H1 (cell line): Measurements from ENCODE around the gene MPZ. TPM values are rescaled to one million over a fixed set of nuclear protein-coding genes. Genes with fewer than 3 reads are reported as not detected.

Source experiments
- CBX5 ChIP-seq: fragments of 300-800, 300-1000 bp; sonication (generic); IDR thresholded peaks from 2 replicates; pipeline ENCODE4 v1.7.1; 2016; ENCODE audit warnings: antibody characterized with exemption, low read length, low read depth
- CEBPB ChIP-seq: IDR thresholded peaks from 2 replicates; pipeline ENCODE4 v1.6.1; 2012; ENCODE audit warnings: low read depth, low read length
- CHD2 ChIP-seq: IDR thresholded peaks from 2 replicates; pipeline ENCODE4 v1.6.1; 2012; ENCODE audit warnings: low read length, improper control_type of control experiment
- CREB1 ChIP-seq: IDR thresholded peaks from 2 replicates; pipeline ENCODE4 v1.6.1; 2012; ENCODE audit warnings: inconsistent platforms
- EP300 ChIP-seq, 2 experiments: IDR thresholded peaks; 1 replicate in 1 of 2; 2 replicates in 1 of 2; pipeline ENCODE4 v1.6.1; 2011 to 2012; ENCODE audit warnings: low read depth in 2 of 2, low read length in 2 of 2, mild to moderate bottlenecking in 2 of 2, borderline replicate concordance in 1 of 2, inconsistent platforms in 1 of 2, moderate library complexity in 1 of 2
- EZH2 ChIP-seq: fragments of 200-600 bp; sonication (generic); IDR thresholded peaks from 2 replicates; pipeline ENCODE4 v1.7.1; 2012; ENCODE audit warnings: low read depth, mild to moderate bottlenecking, moderate library complexity, low read length, inconsistent platforms; ENCODE audit not compliant: severe bottlenecking
- GTF2F1 ChIP-seq: IDR thresholded peaks from 2 replicates; pipeline ENCODE4 v1.6.1; 2012; ENCODE audit warnings: low read depth, low read length, improper control_type of control experiment, borderline replicate concordance
- HDAC2 ChIP-seq, 2 experiments: fragments of 300-600 bp in 1 of 2; sonication (generic) in 1 of 2; IDR thresholded peaks; 2 replicates each; pipeline ENCODE4 v1.6.1; 2011 to 2012; ENCODE audit warnings: low read depth in 2 of 2, low read length in 2 of 2, mild to moderate bottlenecking in 2 of 2, moderate library complexity in 2 of 2, borderline replicate concordance in 1 of 2, inconsistent platforms in 1 of 2
- KDM1A ChIP-seq: fragments of 200-600, 300-600 bp; sonication (generic); IDR thresholded peaks from 2 replicates; pipeline ENCODE4 v1.7.1; 2016; ENCODE audit warnings: mild to moderate bottlenecking, low read length, borderline replicate concordance
- PHF8 ChIP-seq: fragments of 200-600 bp; sonication (generic); conservative IDR thresholded peaks from 2 replicates; pipeline ENCODE4 v1.7.1; 2012; ENCODE audit warnings: low read depth, mild to moderate bottlenecking, inconsistent platforms, low read length, moderate library complexity
- POLR2AphosphoS5 ChIP-seq: IDR thresholded peaks from 2 replicates; pipeline ENCODE4 v1.6.1; 2011; ENCODE audit warnings: low read depth, low read length
- RAD21 ChIP-seq, 2 experiments: IDR thresholded peaks in 1 of 2; conservative IDR thresholded peaks in 1 of 2; 2 replicates each; pipeline ENCODE4 v1.6.1; 2011; ENCODE audit warnings: low read depth in 2 of 2, low read length in 2 of 2, improper control_type of control experiment in 1 of 2, inconsistent platforms in 1 of 2, mild to moderate bottlenecking in 1 of 2, moderate library complexity in 1 of 2
- RBBP5 ChIP-seq: IDR thresholded peaks from 2 replicates; pipeline ENCODE4 v1.7.1; 2012; ENCODE audit warnings: low read depth, mild to moderate bottlenecking, inconsistent platforms, low read length, moderate library complexity, borderline replicate concordance
- RFX5 ChIP-seq: IDR thresholded peaks from 2 replicates; pipeline ENCODE4 v1.6.1; 2011; ENCODE audit warnings: low read depth, low read length, improper control_type of control experiment, borderline replicate concordance
- SP1 ChIP-seq: IDR thresholded peaks from 2 replicates; pipeline ENCODE4 v1.6.1; 2011; ENCODE audit warnings: low read depth, low read length
- SRF ChIP-seq: IDR thresholded peaks from 2 replicates; pipeline ENCODE4 v1.6.1; 2011; ENCODE audit warnings: mild to moderate bottlenecking, low read depth, low read length, moderate library complexity
- TAF7 ChIP-seq: optimal IDR thresholded peaks from 2 replicates; pipeline ENCODE3; 2011; ENCODE audit warnings: low read depth, mild to moderate bottlenecking, inconsistent platforms, low read length, moderate library complexity, borderline replicate concordance
- TCF12 ChIP-seq: IDR thresholded peaks from 2 replicates; pipeline ENCODE4 v1.6.1; 2011; ENCODE audit warnings: low read depth, mild to moderate bottlenecking, low read length
- YY1 ChIP-seq: IDR thresholded peaks from 2 replicates; pipeline ENCODE4 v1.6.1; 2011; ENCODE audit warnings: low read depth, mild to moderate bottlenecking, low read length
- polyA plus RNA-seq, 7 experiments: library from polyadenylated mRNA; depleted of rRNA in 3 of 7; stranded (reverse) in 5 of 7; unstranded in 2 of 7; fragments of >200 nt in 5 of 7; fragments of 200-250 nt in 2 of 7; gene quantifications; 1 replicate in 5 of 7; 2 replicates in 1 of 7; 4 replicates in 1 of 7; pipeline versions ENCODE4 v1.2.1 to v1.2.3, GENCODE V29; 2011 to 2013; ENCODE audit warnings: missing spikeins in 2 of 7, mixed read lengths in 2 of 7
- total RNA-seq: library from RNA; stranded (reverse); fragmentation: NEBNext Ultra II Directional; extraction: Animal tissue kit (Norgen Biotek cat#: 25700); gene quantifications from 2 replicates; pipeline ENCODE4 v1.2.1, GENCODE V29; 2021
- TF ChIP-seq, protein P1 (sequence below), 3 experiments: IDR thresholded peaks; 1 replicate in 2 of 3; 2 replicates in 1 of 3; pipeline versions ENCODE4 v1.5.1 to v1.6.1; 2011; ENCODE audit warnings: low read length in 3 of 3, mild to moderate bottlenecking in 3 of 3, inconsistent platforms in 2 of 3, low read depth in 1 of 3, moderate library complexity in 1 of 3; ENCODE audit not compliant: insufficient read depth in 1 of 3; ENCODE audit errors: control extremely low read depth in 1 of 3
- TF ChIP-seq, protein P2 (sequence below): IDR thresholded peaks from 2 replicates; pipeline ENCODE4 v1.6.1; 2012; ENCODE audit warnings: inconsistent platforms

Gene MPZ
- total and polyA plus RNA-seq, 2 of the 8 experiments (the other 6 are each of a cell fraction or from before 2014, with no cell fraction given) = 4.1 to 5.1 TPM

DNA sequence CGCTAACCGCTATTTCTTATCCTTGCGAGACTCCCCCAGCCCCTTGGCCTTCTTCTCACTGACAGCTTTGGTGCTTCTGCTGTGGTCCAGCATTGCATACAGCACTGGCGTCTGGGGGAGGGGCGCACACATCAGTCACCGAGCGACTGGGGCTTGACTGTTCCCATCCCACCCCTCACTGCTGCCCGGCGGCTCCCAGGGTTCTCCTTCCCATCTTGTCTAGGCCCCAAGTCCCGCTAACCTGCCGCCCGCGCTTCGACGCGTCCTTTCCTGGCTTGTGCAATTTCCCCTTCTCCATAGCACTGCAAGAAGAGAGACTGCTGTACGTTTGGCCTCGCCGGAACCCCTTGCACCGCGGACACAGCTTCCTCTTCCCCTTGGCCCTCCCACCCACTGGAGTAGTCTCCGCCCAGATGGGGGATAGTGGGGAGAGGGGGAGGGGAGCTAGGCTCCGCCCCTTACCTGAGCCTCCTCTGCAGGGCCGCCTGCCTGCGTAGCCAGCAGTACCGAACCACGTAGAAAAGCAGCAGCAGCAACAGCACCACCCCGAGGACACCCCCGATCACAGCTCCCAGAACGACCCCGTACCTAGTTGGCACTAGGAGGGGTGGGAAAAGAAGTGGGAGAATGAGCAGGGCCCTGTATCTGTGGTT is 3.8 kb downstream of the MPZ start (continued):
- TF ChIP-seq PHF8 (no peak), SP1 (peak; percentile 73), TCF12 (0 out of 2 replicates have a peak, but pooled peaks have one; percentile 25), TAF7 (peak; percentile 32), SRF (no peak), CHD2 (no peak), RAD21 (IDR thresholded peaks at IDR 0.05 in 1 of 2, conservative IDR thresholded peaks at IDR 0.05 in 1 of 2; ENCODE audit: low read depth in 2 of 2, low read length in 2 of 2) (peak; percentile 82 to 85), POLR2AphosphoS5 (peak; percentile 41; the same call in 1 of the 2 replicates), KDM1A (peak; percentile 95), CEBPB (no peak), EZH2 (no peak), RFX5 (no peak), EP300 (IDR thresholded peaks at IDR 0.05; ENCODE audit: borderline replicate concordance in 1 of 2, low read depth in 2 of 2, low read length in 2 of 2) (peak in 1 of 2 experiments; percentile 35; a peak in 1 of 3 replicates), HDAC2 (IDR thresholded peaks at IDR 0.05; ENCODE audit: borderline replicate concordance in 1 of 2, low read depth in 2 of 2, low read length in 2 of 2) (no peak; a peak in 1 of 4 replicates), GTF2F1 (0 out of 2 replicates have a peak, but pooled peaks have one; percentile 25), YY1 (peak; percentile 4; the same call in 1 of the 2 replicates), RBBP5 (0 out of 2 replicates have a peak, but pooled peaks have one; percentile 69), CBX5 (no peak), CREB1 (peak; percentile 85)
- TF ChIP-seq, protein P1, sequence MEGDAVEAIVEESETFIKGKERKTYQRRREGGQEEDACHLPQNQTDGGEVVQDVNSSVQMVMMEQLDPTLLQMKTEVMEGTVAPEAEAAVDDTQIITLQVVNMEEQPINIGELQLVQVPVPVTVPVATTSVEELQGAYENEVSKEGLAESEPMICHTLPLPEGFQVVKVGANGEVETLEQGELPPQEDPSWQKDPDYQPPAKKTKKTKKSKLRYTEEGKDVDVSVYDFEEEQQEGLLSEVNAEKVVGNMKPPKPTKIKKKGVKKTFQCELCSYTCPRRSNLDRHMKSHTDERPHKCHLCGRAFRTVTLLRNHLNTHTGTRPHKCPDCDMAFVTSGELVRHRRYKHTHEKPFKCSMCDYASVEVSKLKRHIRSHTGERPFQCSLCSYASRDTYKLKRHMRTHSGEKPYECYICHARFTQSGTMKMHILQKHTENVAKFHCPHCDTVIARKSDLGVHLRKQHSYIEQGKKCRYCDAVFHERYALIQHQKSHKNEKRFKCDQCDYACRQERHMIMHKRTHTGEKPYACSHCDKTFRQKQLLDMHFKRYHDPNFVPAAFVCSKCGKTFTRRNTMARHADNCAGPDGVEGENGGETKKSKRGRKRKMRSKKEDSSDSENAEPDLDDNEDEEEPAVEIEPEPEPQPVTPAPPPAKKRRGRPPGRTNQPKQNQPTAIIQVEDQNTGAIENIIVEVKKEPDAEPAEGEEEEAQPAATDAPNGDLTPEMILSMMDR (IDR thresholded peaks at IDR 0.05; ENCODE audit: control extremely low read depth in 1 of 3, insufficient read depth in 1 of 3, low read depth in 1 of 3, low read length in 3 of 3) = peak; percentile 84 to 90 (median 89)
- TF ChIP-seq, protein P2, sequence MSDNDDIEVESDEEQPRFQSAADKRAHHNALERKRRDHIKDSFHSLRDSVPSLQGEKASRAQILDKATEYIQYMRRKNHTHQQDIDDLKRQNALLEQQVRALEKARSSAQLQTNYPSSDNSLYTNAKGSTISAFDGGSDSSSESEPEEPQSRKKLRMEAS = no peak
